Lower leg skin (tissue), 4 donors: Measurements from ENCODE around the gene SLC41A3. TPM values are rescaled to one million over a fixed set of nuclear protein-coding genes. Genes with fewer than 3 reads are reported as not detected.
"Not testable (repeated sequence)": the region's sequence is repeated elsewhere in the genome, so short reads cannot be mapped to it uniquely, and the experiment has no call there.

Source experiments
- DNase-seq, 2 donors: peaks; one replicate each; pipeline ENCODE4 v3.0.0-alpha.2; 2019; ENCODE audit warnings: low spot score in 2 of 2
- H3K4me3 ChIP-seq: fragments of 200-600 bp; sonication (generic); 2 replicates; pipeline ENCODE4 v1.5.1; 2017; ENCODE audit warnings: mild to moderate bottlenecking, low read depth; ENCODE audit not compliant: poor library complexity, severe bottlenecking
- CTCF ChIP-seq, 3 donors: fragments of 450-650 bp; IDR thresholded peaks; one replicate each; pipeline ENCODE4 v1.5.1; 2016; ENCODE audit warnings: antibody characterized with exemption in 3 of 3, mild to moderate bottlenecking in 3 of 3, moderate library complexity in 2 of 3
- POLR2A ChIP-seq, 2 donors: fragments of 450-650 bp; IDR thresholded peaks; one replicate each; pipeline ENCODE4 v1.6.1; 2016 to 2017; ENCODE audit warnings: antibody characterized with exemption in 2 of 2, mild to moderate bottlenecking in 1 of 2, moderate library complexity in 1 of 2
- WGBS, 2 donors: methylation state at CpG; one replicate each; pipeline ENCODE4 v1.1.5; 2018; 5-methylcytosine and 5-hydroxymethylcytosine counted together
- intact Hi-C: fragments of 100-400 bp; cut with DNase I; formaldehyde crosslinking; loops from one replicate; pipeline ENCODE4 v1.15.0; 2023; ENCODE audit warnings: low total_unique reads
- total RNA-seq, 4 donors: library from RNA; depleted of rRNA; stranded (reverse); fragments of >200 nt; gene quantifications; one replicate each; pipeline ENCODE4 v1.1.0, GENCODE V29; 2016

SLC41A3 gene
- total RNA-seq, 4 donors from 2014 or later: 31.6 to 41.1 (median 37.3) TPM

GRCh38 chr3:126040386-126040785 is 43.5 kb downstream of the SLC41A3 start:
- intact Hi-C loops: no loop called here
- peak in 1 of 2 donors; percentile 26 for DNase-seq
- 80 to 88% methylated on average over 4 of the region's 4 CpGs for WGBS, 2 donors

DNA sequence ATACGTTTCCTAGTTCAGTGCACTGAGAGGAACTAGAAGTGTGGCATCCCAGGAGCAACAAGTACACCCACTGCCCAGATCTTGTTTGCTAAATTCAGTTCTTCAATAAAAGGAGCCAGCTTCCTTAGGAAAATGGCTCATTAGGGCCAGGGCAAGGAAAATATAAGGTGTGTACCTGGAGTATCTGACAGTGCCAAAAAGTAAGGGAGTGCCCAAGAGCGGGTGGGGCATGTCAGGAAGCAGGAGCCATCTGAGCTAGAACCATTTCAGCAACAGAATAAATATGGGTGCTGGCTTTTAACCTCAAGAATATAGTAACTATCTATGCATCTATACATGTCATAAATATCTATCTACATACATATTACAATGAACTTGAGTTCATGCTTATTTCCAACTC is 44.1 kb downstream of the SLC41A3 start:
- 59 to 65% methylated on average over 2 of the region's 2 CpGs for WGBS, 2 donors
- intact Hi-C loops: no loop called here
- no peak overlapping the region for H3K4me3 ChIP-seq
- no peak for DNase-seq
- TF ChIP-seq CTCF (IDR thresholded peaks at IDR 0.05) (no peak), POLR2A (IDR thresholded peaks at IDR 0.05) (no peak)

More at GRCh38 chr3:126040386-126040785, 43.5 kb downstream of the SLC41A3 start:
- H3K4me3 ChIP-seq: no peak overlapping the region
- TF ChIP-seq CTCF (IDR thresholded peaks at IDR 0.05) (no peak), POLR2A (IDR thresholded peaks at IDR 0.05) (no peak)

DNA sequence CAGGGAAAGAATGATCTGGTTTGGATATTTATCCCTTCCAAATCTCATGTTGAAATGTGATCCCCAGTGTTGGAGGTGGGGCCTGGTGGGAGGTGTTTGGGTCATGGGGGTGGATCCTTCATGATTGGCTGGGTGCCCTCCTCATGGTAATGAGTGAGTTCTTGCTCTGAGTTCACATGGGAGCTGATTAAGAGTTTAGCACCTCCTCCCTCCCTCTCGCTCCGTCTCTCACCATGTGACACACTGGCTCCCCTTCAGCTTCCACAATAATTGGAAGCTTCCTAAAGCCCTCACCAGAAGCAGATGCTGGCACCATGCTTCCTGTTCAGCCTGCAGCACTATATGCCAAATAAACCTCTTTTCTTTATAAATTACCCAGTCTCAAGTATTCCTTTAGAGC is 45.1 kb downstream of the SLC41A3 start:
- intact Hi-C loops, H3K4me3 ChIP-seq: not testable (repeated sequence)
- peak in 1 of 2 donors; percentile 62 for DNase-seq
- WGBS, 2 donors: 38 to 67% methylated on average over 2 of the region's 2 CpGs

- peak in 1 of 2 donors; percentile 48 for DNase-seq
- intact Hi-C loops: no loop called here
Measured at GRCh38 chr3:126036056-126036549, 47.8 kb downstream of the SLC41A3 start.

GRCh38 chr3:126035362-126036050 is 48.4 kb downstream of the SLC41A3 start:
- 74 to 82% methylated on average over 12 of the region's 12 CpGs for WGBS, 2 donors
- intact Hi-C loops: no loop called here
- no peak overlapping the region for H3K4me3 ChIP-seq
- peak in 1 of 2 donors; percentile 31 for DNase-seq
- TF ChIP-seq CTCF (IDR thresholded peaks at IDR 0.05): no peak
- no peak for TF ChIP-seq POLR2A (IDR thresholded peaks at IDR 0.05)

More at GRCh38 chr3:126036056-126036549, 47.8 kb downstream of the SLC41A3 start:
- TF ChIP-seq POLR2A (IDR thresholded peaks at IDR 0.05) (no peak), CTCF (IDR thresholded peaks at IDR 0.05) (no peak)
- H3K4me3 ChIP-seq: no peak overlapping the region
- WGBS, 2 donors: 97 to 98% methylated on average over 10 of the region's 10 CpGs

DNA sequence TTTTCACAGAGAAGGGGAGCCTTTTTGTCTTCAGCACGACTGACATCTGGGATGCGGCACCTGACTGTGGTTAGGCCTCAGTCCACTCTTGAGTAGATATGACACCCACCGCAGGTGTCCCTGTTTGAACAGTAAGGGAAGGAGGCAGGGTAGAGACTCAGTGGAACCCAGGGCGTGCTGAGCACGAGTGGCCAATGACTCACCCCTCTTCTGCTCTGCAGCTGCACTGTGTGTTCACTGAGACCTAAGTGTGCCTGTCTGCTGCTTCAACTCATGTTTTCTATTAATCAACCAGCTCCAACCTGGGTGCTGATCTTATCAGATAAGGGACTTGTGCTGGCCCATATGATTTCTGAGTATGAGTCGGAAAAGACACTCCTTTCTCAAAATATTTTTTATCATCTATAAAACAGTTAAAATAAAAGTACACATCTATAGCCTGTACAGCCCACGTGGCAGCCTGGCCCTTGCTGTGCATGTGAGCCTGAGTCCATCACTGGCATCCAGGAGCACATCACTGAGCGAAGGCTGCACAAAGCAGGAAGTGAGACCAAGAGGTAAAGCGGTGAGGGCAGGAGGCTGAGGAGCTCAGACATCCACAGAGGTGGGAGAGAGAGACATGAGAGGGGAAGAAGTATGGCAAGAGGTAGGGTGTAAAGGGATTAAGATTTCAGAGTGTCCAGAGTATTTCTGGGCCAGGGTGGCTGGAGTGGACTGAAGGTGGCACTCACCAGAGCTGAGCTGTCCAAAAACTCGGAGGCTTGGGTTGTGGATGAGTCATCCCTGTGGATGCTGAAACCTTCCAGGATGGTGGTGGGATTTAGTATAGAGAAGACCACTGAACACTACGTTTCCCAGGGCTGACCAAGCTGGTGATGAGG is 49.2 kb downstream of the SLC41A3 start:
- TF ChIP-seq CTCF (IDR thresholded peaks at IDR 0.05): no peak
- TF ChIP-seq POLR2A (IDR thresholded peaks at IDR 0.05): no peak
- H3K4me3 ChIP-seq: no peak overlapping the region
- 54 to 57% methylated on average over 11 of the region's 11 CpGs for WGBS, 2 donors
- DNase-seq: peak; percentile 13 to 45
- intact Hi-C loops: no loop called here
